H1 (cell line): ENCODE measurements around the gene SGCD. TPM values are rescaled to one million over a fixed set of nuclear protein-coding genes. Genes with fewer than 3 reads are reported as not detected.

ENCODE experiments used
- CTCF ChIA-PET: fragments of 300-600 bp; sonication (Branson Sonifier 250); formaldehyde crosslinking; loops from one replicate; lab custom pipeline; 2021; ENCODE audit not compliant: partially characterized antibody; lab: Charles Lee
- POLR2A ChIA-PET: fragments of 300-600 bp; sonication (Branson Sonifier 250); formaldehyde crosslinking; loops from one replicate; lab custom pipeline; 2021; ENCODE audit warnings: inconsistent platforms; ENCODE audit not compliant: partially characterized antibody; lab: Charles Lee
- DNase-seq, 2 experiments: peaks; one replicate each; pipeline versions ENCODE4 v3.0.0 to v3.0.0-alpha.2; 2010 to 2022; ENCODE audit warnings: low spot score in 2 of 2, low read depth in 1 of 2, mixed read lengths in 1 of 2
- FAIRE-seq: peaks from 2 replicates; lab custom pipeline; 2011; peaks lifted over from hg19 to GRCh38; lab: Jason Lieb, UNC
- H2AFZ ChIP-seq: 2 replicates; pipeline ENCODE4 v1.8.1; 2012; ENCODE audit warnings: low read length, inconsistent platforms
- H2AK5ac ChIP-seq: 2 replicates; pipeline ENCODE4 v1.6.1; 2013; ENCODE audit warnings: low read depth, low read length
- H2BK120ac ChIP-seq: replicated peaks from 2 replicates; pipeline ENCODE3; 2013; ENCODE audit warnings: low read depth, low read length, inconsistent platforms
- H2BK12ac ChIP-seq: 2 replicates; pipeline ENCODE4 v1.6.1; 2013; ENCODE audit warnings: low read depth, low read length
- H2BK15ac ChIP-seq: 2 replicates; pipeline ENCODE4 v1.6.1; 2013; ENCODE audit warnings: low read length
- H2BK20ac ChIP-seq: 2 replicates; pipeline ENCODE4 v1.6.1; 2013; ENCODE audit warnings: low read length
- H2BK5ac ChIP-seq: 2 replicates; pipeline ENCODE4 v1.6.1; 2013; ENCODE audit warnings: low read depth, low read length
- H3K14ac ChIP-seq: 2 replicates; pipeline ENCODE4 v1.6.1; 2013; ENCODE audit warnings: inconsistent platforms; ENCODE audit not compliant: insufficient read length
- H3K18ac ChIP-seq: 2 replicates; pipeline ENCODE4 v1.6.1; 2013; ENCODE audit warnings: low read length; ENCODE audit errors: extremely low read depth
- H3K23ac ChIP-seq: 2 replicates; pipeline ENCODE4 v1.6.1; 2013; ENCODE audit warnings: inconsistent platforms; ENCODE audit not compliant: insufficient read length
- H3K23me2 ChIP-seq: 2 replicates; pipeline ENCODE4 v1.6.1; 2013; ENCODE audit warnings: low read depth, low read length
- H3K27ac ChIP-seq: 2 replicates; pipeline ENCODE4 v1.6.1; 2011; ENCODE audit warnings: low read depth, low read length, inconsistent platforms
- H3K27me3 ChIP-seq, 4 experiments: replicated peaks in 1 of 4; 1 replicate in 1 of 4; 2 replicates in 3 of 4; pipeline versions ENCODE4 v1.6.1 to v1.8.1; 2011 to 2013; ENCODE audit warnings: low read length in 3 of 4, mild to moderate bottlenecking in 3 of 4, inconsistent platforms in 2 of 4, mixed read lengths in 2 of 4, moderate library complexity in 1 of 4; ENCODE audit not compliant: control insufficient read depth in 3 of 4, insufficient read depth in 3 of 4; ENCODE audit errors: extremely low read depth in 1 of 4
- H3K36me3 ChIP-seq, 4 experiments: 2 replicates each; pipeline versions ENCODE4 v1.6.1 to v1.8.1; 2011 to 2013; ENCODE audit warnings: mild to moderate bottlenecking in 4 of 4, low read length in 3 of 4, moderate library complexity in 2 of 4, control low read depth in 1 of 4, inconsistent platforms in 1 of 4; ENCODE audit not compliant: insufficient read depth in 4 of 4, control insufficient read depth in 2 of 4
- H3K4ac ChIP-seq: replicated peaks from 2 replicates; pipeline ENCODE3; 2013; ENCODE audit warnings: low read length, low read depth, mixed read lengths, inconsistent platforms; ENCODE audit not compliant: insufficient read length
- H3K4me1 ChIP-seq, 4 experiments: replicated peaks in 1 of 4; 1 replicate in 1 of 4; 2 replicates in 3 of 4; pipeline versions ENCODE4 v1.6.1 to v1.8.1; 2011 to 2013; ENCODE audit warnings: low read length in 3 of 4, inconsistent platforms in 2 of 4, mixed read lengths in 1 of 4; ENCODE audit not compliant: insufficient read depth in 4 of 4, control insufficient read depth in 3 of 4
- H3K4me2 ChIP-seq, 2 experiments: 2 replicates each; pipeline versions ENCODE4 v1.6.1 to v1.8.1; 2011 to 2013; ENCODE audit warnings: low read depth in 2 of 2, low read length in 2 of 2, control low read depth in 1 of 2, inconsistent platforms in 1 of 2, mild to moderate bottlenecking in 1 of 2; ENCODE audit not compliant: insufficient read depth in 1 of 2
- H3K4me3 ChIP-seq, 4 experiments: fragments of 200-600, 300-600 bp in 1 of 4; sonication (generic), shearing (Covaris generic), sonication (Bioruptor Twin) in 1 of 4; 2 replicates each; pipeline versions ENCODE4 v1.5.1 to v1.8.1; 2011 to 2016; ENCODE audit warnings: low read length in 4 of 4, low read depth in 3 of 4, control low read depth in 2 of 4, inconsistent platforms in 2 of 4, mild to moderate bottlenecking in 2 of 4, mixed read lengths in 1 of 4, moderate library complexity in 1 of 4; ENCODE audit not compliant: insufficient read depth in 2 of 4; ENCODE audit errors: extremely low read depth in 1 of 4
- H3K56ac ChIP-seq: replicated peaks from 2 replicates; pipeline ENCODE3; 2013; ENCODE audit warnings: low read depth, mild to moderate bottlenecking, mixed read lengths, low read length, inconsistent platforms; ENCODE audit not compliant: insufficient read length
- H3K79me1 ChIP-seq: 2 replicates; pipeline ENCODE4 v1.6.1; 2013; ENCODE audit warnings: low read depth, low read length, control low read depth
- H3K79me2 ChIP-seq, 2 experiments: 2 replicates each; pipeline versions ENCODE4 v1.6.1 to v1.8.1; 2012 to 2013; ENCODE audit warnings: low read length in 2 of 2, mild to moderate bottlenecking in 2 of 2, inconsistent platforms in 1 of 2; ENCODE audit not compliant: insufficient read depth in 2 of 2, control insufficient read depth in 1 of 2
- H3K9ac ChIP-seq, 4 experiments: replicated peaks in 1 of 4; 1 replicate in 1 of 4; 2 replicates in 3 of 4; pipeline versions ENCODE4 v1.6.1 to v1.8.1; 2011 to 2013; ENCODE audit warnings: low read depth in 3 of 4, low read length in 3 of 4, control low read depth in 2 of 4, mild to moderate bottlenecking in 2 of 4, moderate library complexity in 2 of 4, inconsistent platforms in 1 of 4; ENCODE audit errors: extremely low read depth in 1 of 4
- H3K9me3 ChIP-seq, 2 experiments: 2 replicates each; pipeline versions ENCODE4 v1.6.1 to v1.8.1; 2012 to 2013; ENCODE audit warnings: mild to moderate bottlenecking in 2 of 2, moderate library complexity in 2 of 2, control low read depth in 1 of 2, inconsistent platforms in 1 of 2, low read depth in 1 of 2, low read length in 1 of 2, mixed read lengths in 1 of 2; ENCODE audit not compliant: insufficient read depth in 2 of 2
- H4K20me1 ChIP-seq, 2 experiments: replicated peaks in 1 of 2; 2 replicates each; pipeline versions ENCODE3 to v1.8.1; 2011 to 2013; ENCODE audit warnings: inconsistent platforms in 2 of 2, low read length in 2 of 2, mild to moderate bottlenecking in 1 of 2; ENCODE audit not compliant: insufficient read depth in 2 of 2, control insufficient read depth in 1 of 2
- H4K5ac ChIP-seq: 2 replicates; pipeline ENCODE4 v1.6.1; 2013; ENCODE audit warnings: low read length, low read depth, mixed read lengths, inconsistent platforms; ENCODE audit not compliant: insufficient read length
- H4K8ac ChIP-seq: 2 replicates; pipeline ENCODE4 v1.8.0; 2013; ENCODE audit warnings: mild to moderate bottlenecking, moderate library complexity, low read length, inconsistent platforms; ENCODE audit not compliant: insufficient read depth; ENCODE audit errors: extremely low read depth
- H4K91ac ChIP-seq: replicated peaks from 2 replicates; pipeline ENCODE3; 2013; ENCODE audit warnings: low read length, mixed read lengths, inconsistent platforms; ENCODE audit not compliant: insufficient read length
- BCL11A ChIP-seq, 2 experiments: IDR thresholded peaks; one replicate each; pipeline ENCODE4 v1.6.1; 2011; ENCODE audit warnings: low read depth in 2 of 2, low read length in 2 of 2, mild to moderate bottlenecking in 2 of 2
- CEBPB ChIP-seq: IDR thresholded peaks from 2 replicates; pipeline ENCODE4 v1.6.1; 2012; ENCODE audit warnings: low read depth, low read length
- CHD2 ChIP-seq: IDR thresholded peaks from 2 replicates; pipeline ENCODE4 v1.6.1; 2012; ENCODE audit warnings: low read length, improper control_type of control experiment
- CREB1 ChIP-seq: IDR thresholded peaks from 2 replicates; pipeline ENCODE4 v1.6.1; 2012; ENCODE audit warnings: inconsistent platforms
- KDM1A ChIP-seq: fragments of 200-600, 300-600 bp; sonication (generic); IDR thresholded peaks from 2 replicates; pipeline ENCODE4 v1.7.1; 2016; ENCODE audit warnings: mild to moderate bottlenecking, low read length, borderline replicate concordance
- NANOG ChIP-seq: IDR thresholded peaks from 2 replicates; pipeline ENCODE4 v1.6.1; 2011; ENCODE audit warnings: low read length, low read depth, mild to moderate bottlenecking, inconsistent platforms; ENCODE audit not compliant: insufficient read depth, poor library complexity, severe bottlenecking
- PHF8 ChIP-seq: fragments of 200-600 bp; sonication (generic); conservative IDR thresholded peaks from 2 replicates; pipeline ENCODE4 v1.7.1; 2012; ENCODE audit warnings: low read depth, mild to moderate bottlenecking, inconsistent platforms, low read length, moderate library complexity
- POLR2AphosphoS5 ChIP-seq: IDR thresholded peaks from 2 replicates; pipeline ENCODE4 v1.6.1; 2011; ENCODE audit warnings: low read depth, low read length
- RAD21 ChIP-seq, 2 experiments: IDR thresholded peaks in 1 of 2; conservative IDR thresholded peaks in 1 of 2; 2 replicates each; pipeline ENCODE4 v1.6.1; 2011; ENCODE audit warnings: low read depth in 2 of 2, low read length in 2 of 2, improper control_type of control experiment in 1 of 2, inconsistent platforms in 1 of 2, mild to moderate bottlenecking in 1 of 2, moderate library complexity in 1 of 2
- RNF2 ChIP-seq: fragments of 200-900, 300-1000 bp; sonication (generic); IDR thresholded peaks from 2 replicates; pipeline ENCODE4 v1.7.1; 2016; ENCODE audit warnings: borderline replicate concordance, low read depth, mild to moderate bottlenecking, antibody characterized with exemption, low read length; ENCODE audit not compliant: poor library complexity, severe bottlenecking; ENCODE audit errors: missing control alignments
- SIRT6 ChIP-seq: IDR thresholded peaks from one replicate; pipeline ENCODE4 v1.7.1; 2012; ENCODE audit warnings: low read length, inconsistent platforms
- SP1 ChIP-seq: IDR thresholded peaks from 2 replicates; pipeline ENCODE4 v1.6.1; 2011; ENCODE audit warnings: low read depth, low read length
- WGBS, 2 experiments: shearing (Covaris generic) in 1 of 2; methylation state at CpG; one replicate each; pipeline versions ENCODE4 v1.1.6 to v1.1.7; 2013 to 2015; ENCODE audit warnings: low lambda C conversion rate in 2 of 2, mixed read lengths in 2 of 2, inconsistent platforms in 1 of 2, low coverage in 1 of 2, missing lambda C conversion rate in 1 of 2; ENCODE audit not compliant: insufficient replicate concordance in 2 of 2, insufficient coverage in 1 of 2, insufficient read length in 1 of 2; ENCODE audit errors: extremely low coverage in 1 of 2, missing lambda C conversion rate in 1 of 2; 5-methylcytosine and 5-hydroxymethylcytosine counted together
- polyA plus RNA-seq, 7 experiments: library from polyadenylated mRNA; depleted of rRNA in 3 of 7; stranded (reverse) in 5 of 7; unstranded in 2 of 7; fragments of >200 nt in 5 of 7; fragments of 200-250 nt in 2 of 7; gene quantifications; 1 replicate in 5 of 7; 2 replicates in 1 of 7; 4 replicates in 1 of 7; pipeline versions ENCODE4 v1.2.1 to v1.2.3, GENCODE V29; 2011 to 2013; ENCODE audit warnings: missing spikeins in 2 of 7, mixed read lengths in 2 of 7
- total RNA-seq: library from RNA; stranded (reverse); fragmentation: NEBNext Ultra II Directional; extraction: Animal tissue kit (Norgen Biotek cat#: 25700); gene quantifications from 2 replicates; pipeline ENCODE4 v1.2.1, GENCODE V29; 2021
- TF ChIP-seq, protein P1 (sequence below): IDR thresholded peaks from 2 replicates; pipeline ENCODE4 v1.6.1; 2012; ENCODE audit warnings: inconsistent platforms

The SGCD gene
- total and polyA plus RNA-seq, 2 of the 8 experiments (the other 6 are each of a cell fraction or from before 2014, with no cell fraction given): 0.04 to 0.08 TPM

DNA sequence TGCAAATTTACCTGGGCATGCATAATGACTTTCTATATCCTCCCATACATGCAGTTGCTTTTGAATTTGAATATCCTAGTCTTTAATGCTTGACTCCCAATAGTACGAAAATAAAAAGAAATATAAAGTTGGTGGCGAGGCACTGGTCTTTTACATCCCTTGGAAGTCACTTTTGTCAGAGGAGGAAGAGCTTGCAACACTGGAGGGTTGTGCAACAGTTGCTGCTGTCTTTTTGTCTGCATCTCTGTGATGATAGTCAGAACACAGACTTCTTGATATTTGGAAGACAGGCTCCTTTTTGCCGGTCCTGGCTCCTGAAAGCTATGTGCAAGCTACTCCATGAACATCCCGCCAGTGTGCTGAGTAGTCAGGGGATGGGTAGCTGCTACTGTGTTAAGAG is 16.8 kb upstream of the SGCD start:
- Histone ChIP-seq H2BK120ac (no peak overlapping the region), H3K9me3 (peaks cover 0 to 11% of the 10 kb centered on the region in 2 experiments; a peak in 2 of 4 replicates), H3K56ac (no peak overlapping the region), H2BK5ac (no peak overlapping the region), H3K4me1 (no peaks in the 10 kb centered on the region), H3K18ac (no peak overlapping the region), H2BK15ac (no peak overlapping the region), H2BK20ac (no peak overlapping the region), H3K79me2 (no peaks in the 10 kb centered on the region), H4K20me1 (no peaks in the 10 kb centered on the region), H3K27me3 (no peaks in the 10 kb centered on the region), H3K4me3 (no peak overlapping the region), H2BK12ac (no peak overlapping the region), H2AK5ac (no peak overlapping the region), H3K14ac (no peak overlapping the region), H4K5ac (no peak overlapping the region), H3K4me2 (no peak overlapping the region), H3K36me3 (no peaks in the 10 kb centered on the region), H3K9ac (no peak overlapping the region), H2AFZ (no peak overlapping the region), H4K91ac (no peak overlapping the region), H3K79me1 (no peaks in the 10 kb centered on the region), H3K27ac (no peak overlapping the region), H3K4ac (no peak overlapping the region), H3K23me2 (no peaks in the 10 kb centered on the region), H4K8ac (no peak overlapping the region), H3K23ac (no peak overlapping the region)
- POLR2A ChIA-PET: no interaction called here
- CTCF ChIA-PET: no interaction called here
- DNase-seq: no peak
- 93% methylated on average over 4 of the region's 4 CpGs; no CpG with 5 or more reads in 1 of the 2 experiments for WGBS, 2 experiments
- FAIRE-seq: no peak
- TF ChIP-seq RAD21 (IDR thresholded peaks at IDR 0.05 in 1 of 2, conservative IDR thresholded peaks at IDR 0.05 in 1 of 2; ENCODE audit: low read depth in 2 of 2, low read length in 2 of 2): no peak
- TF ChIP-seq NANOG: no peak
- TF ChIP-seq KDM1A: no peak
- TF ChIP-seq PHF8: no peak
- no peak for TF ChIP-seq RNF2
- TF ChIP-seq POLR2AphosphoS5: no peak
- no peak for TF ChIP-seq BCL11A (IDR thresholded peaks at IDR 0.05; ENCODE audit: low read depth in 2 of 2, low read length in 2 of 2)
- TF ChIP-seq SP1: no peak
- TF ChIP-seq, protein P1, sequence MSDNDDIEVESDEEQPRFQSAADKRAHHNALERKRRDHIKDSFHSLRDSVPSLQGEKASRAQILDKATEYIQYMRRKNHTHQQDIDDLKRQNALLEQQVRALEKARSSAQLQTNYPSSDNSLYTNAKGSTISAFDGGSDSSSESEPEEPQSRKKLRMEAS: no peak
- TF ChIP-seq CHD2: no peak
- no peak for TF ChIP-seq CREB1
- TF ChIP-seq SIRT6: no peak
- no peak for TF ChIP-seq CEBPB
